ENCODE measurements around the gene SEMA4A. TPM values are rescaled to one million over a fixed set of nuclear protein-coding genes. Genes with fewer than 3 reads are reported as not detected.
A peak's percentile ranks its signal among the peaks of the same experiment; 100 is the strongest.

SEMA4A gene
- total RNA-seq, 2 experiments from 2014 or later, result 77.8 to 196 TPM

GRCh38 chr1:156140879-156141707 lies 12.3 kb upstream of the SEMA4A start:
- Histone ChIP-seq H3K9me2 (ENCODE audit: insufficient read depth, low read length) (no peaks in the 10 kb centered on the region), H3K4me1 (ENCODE audit: insufficient read depth, low read length, poor library complexity, severe bottlenecking) (peaks cover 1% of the 10 kb centered on the region), H2AFZ (ENCODE audit: low read length) (no peak overlapping the region), H3K4me3 (ENCODE audit: low read depth, low read length, poor library complexity, severe bottlenecking) (no peak overlapping the region), H3K36me3 (ENCODE audit: insufficient read depth, low read length) (no peaks in the 10 kb centered on the region), H3K4me2 (ENCODE audit: low read length) (no peak overlapping the region), H3K79me2 (ENCODE audit: insufficient read depth, low read depth, low read length) (no peaks in the 10 kb centered on the region), H4K20me1 (ENCODE audit: insufficient read depth, low read length) (no peaks in the 10 kb centered on the region), H3K27ac (ENCODE audit: low read depth, low read length, poor library complexity, severe bottlenecking) (no peak overlapping the region), H3K9me3 (ENCODE audit: low read length) (no peaks in the 10 kb centered on the region)
- TF ChIP-seq CTCF (conservative IDR thresholded peaks at IDR 0.05; ENCODE audit: low read length) (peak; percentile 92), EZH2phosphoT487 (IDR thresholded peaks at IDR 0.05; ENCODE audit: borderline replicate concordance, low read depth, low read length) (no peak)
- peak; percentile 64 for DNase-seq (ENCODE audit: low spot score)
- CTCF ChIA-PET (ENCODE audit: unreplicated experiment), result interaction anchor here (0.9 to 1.0 kb wide), 2 partner anchors 84 to 130 kb away, joined by 4 read pairs; no protein-coding TSS in a partner anchor
- no TSS peak for BruUV-seq (replicated peaks)
- intact Hi-C loops (cut with micrococcal nuclease; ENCODE audit: unreplicated experiment), result loop anchor here (1.0 kb wide), 2 partner anchors 84 to 178 kb away; no protein-coding TSS in a partner anchor
- POLR2A ChIA-PET, result interaction anchor here (0.7 kb wide), 1 partner anchor 33 kb away, joined by 4 read pairs; no protein-coding TSS in a partner anchor

- POLR2A ChIA-PET, result no interaction called here
- BruUV-seq (replicated peaks), result no TSS peak
Observed at GRCh38 chr1:156143765-156144489, 9.5 kb upstream of the SEMA4A start.

More at GRCh38 chr1:156143765-156144489, 9.5 kb upstream of the SEMA4A start:
- H2AFZ ChIP-seq (ENCODE audit: low read length), result no peak overlapping the region
- no peak overlapping the region for H3K4me2 ChIP-seq (ENCODE audit: low read length)
- no peaks in the 10 kb centered on the region for H3K9me3 ChIP-seq (ENCODE audit: low read length)
- CTCF ChIA-PET (ENCODE audit: unreplicated experiment), result no interaction called here
- no peak for DNase-seq (ENCODE audit: low spot score)
- H3K4me3 ChIP-seq (ENCODE audit: low read depth, low read length, poor library complexity, severe bottlenecking), result no peak overlapping the region
- no peaks in the 10 kb centered on the region for H3K79me2 ChIP-seq (ENCODE audit: insufficient read depth, low read depth, low read length)
- TF ChIP-seq CTCF (conservative IDR thresholded peaks at IDR 0.05; ENCODE audit: low read length) (no peak), EZH2phosphoT487 (IDR thresholded peaks at IDR 0.05; ENCODE audit: borderline replicate concordance, low read depth, low read length) (no peak)
- H3K27ac ChIP-seq (ENCODE audit: low read depth, low read length, poor library complexity, severe bottlenecking), result no peak overlapping the region
- intact Hi-C loops (cut with micrococcal nuclease; ENCODE audit: unreplicated experiment), result no loop called here
- no peaks in the 10 kb centered on the region for H3K9me2 ChIP-seq (ENCODE audit: insufficient read depth, low read length)
- H4K20me1 ChIP-seq (ENCODE audit: insufficient read depth, low read length), result no peaks in the 10 kb centered on the region
- H3K4me1 ChIP-seq (ENCODE audit: insufficient read depth, low read length, poor library complexity, severe bottlenecking), result peaks cover 29% of the 10 kb centered on the region
- no peaks in the 10 kb centered on the region for H3K36me3 ChIP-seq (ENCODE audit: insufficient read depth, low read length)
